GM18519 (cell line): ENCODE results near the gene SELE.
"Not testable (repeated sequence)": the region's sequence is repeated elsewhere in the genome, so short reads cannot be mapped to it uniquely, and the experiment has no call there.

Experiments
- ATAC-seq: cut with Tn5 transposase; IDR thresholded peaks from one replicate; pipeline ENCODE4 v1.9.1; 2021; ENCODE audit warnings: mild to moderate bottlenecking, moderate library complexity; ENCODE audit not compliant: unreplicated experiment, low FRiP score

Gene SELE

DNA sequence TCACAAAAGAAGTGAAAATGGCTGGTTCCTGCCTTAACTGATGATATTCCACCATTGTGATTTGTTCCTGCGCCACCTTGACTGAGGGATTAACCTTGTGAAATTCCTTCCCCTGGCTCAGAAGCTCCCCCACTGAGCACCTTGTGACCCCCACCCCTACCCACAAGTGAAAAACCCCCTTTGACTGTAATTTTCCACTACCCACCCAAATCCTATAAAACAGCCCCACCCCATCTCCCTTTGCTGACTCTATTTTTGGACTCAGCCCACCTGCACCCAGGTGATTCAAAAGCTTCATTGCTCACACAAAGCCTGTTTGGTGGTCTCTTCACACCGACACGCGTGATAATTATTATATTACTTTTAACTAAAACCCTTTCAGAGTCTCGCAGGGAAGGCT is 45.5 kb downstream of the SELE start:
- not testable (repeated sequence) for ATAC-seq

DNA sequence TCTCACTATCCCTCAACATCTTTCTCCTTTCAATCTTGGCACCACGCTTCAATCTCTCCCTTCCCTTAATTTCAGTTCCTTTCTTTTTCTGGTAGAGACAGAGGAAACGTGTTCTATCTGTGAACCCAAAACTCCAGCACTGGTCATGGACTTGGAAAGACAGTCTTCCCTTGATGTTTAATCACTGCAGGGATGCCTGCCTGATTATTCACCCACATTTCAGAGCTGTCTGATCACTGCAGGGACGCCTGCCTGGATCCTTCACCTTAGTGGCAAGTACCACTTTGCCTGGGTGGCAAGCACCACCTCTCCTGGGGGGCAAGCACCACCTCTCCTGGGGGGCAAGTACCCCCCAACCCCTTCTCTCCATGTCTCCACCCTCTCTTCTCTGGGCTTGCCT is 50.2 kb downstream of the SELE start:
- ATAC-seq: no peak

GRCh38 chr1:169683168-169683567 is 50.7 kb downstream of the SELE start:
- ATAC-seq: not testable (repeated sequence)

GRCh38 chr1:169682071-169682470 is 51.8 kb downstream of the SELE start:
- no peak for ATAC-seq

DNA sequence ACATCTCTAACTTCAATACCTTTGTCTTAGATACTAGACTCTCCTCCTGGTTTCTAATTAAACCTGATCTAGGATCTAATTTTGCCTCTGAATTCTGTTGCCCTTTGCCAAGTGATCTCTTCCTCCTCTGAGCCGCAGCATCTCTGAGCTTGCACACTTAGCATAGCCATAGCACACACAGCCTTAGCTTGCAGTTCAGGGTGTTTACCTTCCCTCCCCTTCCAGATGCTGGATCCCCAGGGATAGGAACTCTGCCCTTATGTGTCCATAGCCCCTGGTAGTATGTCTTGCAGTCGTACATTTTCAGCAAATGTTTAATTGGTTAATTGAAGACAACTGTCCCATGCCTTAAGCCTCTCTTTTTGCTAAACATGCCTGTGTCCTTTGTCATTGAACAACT is 52.7 kb downstream of the SELE start:
- no peak for ATAC-seq

DNA sequence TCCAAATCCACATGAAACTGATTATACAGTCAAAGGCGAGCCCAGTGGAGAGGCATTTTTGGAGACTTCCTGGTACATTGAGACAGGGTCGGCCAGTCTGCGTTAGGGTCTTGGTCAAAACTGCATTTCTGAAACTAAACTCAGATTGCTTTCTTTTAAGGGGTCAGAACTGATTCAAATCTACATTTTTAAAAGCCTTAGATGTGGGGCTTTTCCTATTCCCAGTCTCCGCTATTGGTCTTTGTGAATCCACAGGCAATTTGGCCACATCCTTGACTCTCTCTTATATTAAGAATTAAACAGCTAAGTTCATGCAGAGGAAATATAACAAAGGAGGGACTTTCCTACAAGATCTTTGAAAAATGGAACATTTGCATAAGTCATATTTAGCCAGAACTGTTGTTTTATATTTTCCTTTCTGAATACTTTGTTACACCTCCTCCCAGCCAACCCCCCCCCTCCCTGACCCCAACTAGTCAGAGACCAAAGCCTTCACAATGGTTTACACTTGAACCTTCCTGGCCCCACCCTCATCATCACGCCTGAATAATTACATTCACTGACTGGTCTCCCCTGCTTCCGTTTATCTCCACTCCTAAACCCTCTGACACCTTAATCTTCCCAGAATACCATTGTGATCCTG is 53.4 kb downstream of the SELE start:
- peak; percentile 48 for ATAC-seq

DNA sequence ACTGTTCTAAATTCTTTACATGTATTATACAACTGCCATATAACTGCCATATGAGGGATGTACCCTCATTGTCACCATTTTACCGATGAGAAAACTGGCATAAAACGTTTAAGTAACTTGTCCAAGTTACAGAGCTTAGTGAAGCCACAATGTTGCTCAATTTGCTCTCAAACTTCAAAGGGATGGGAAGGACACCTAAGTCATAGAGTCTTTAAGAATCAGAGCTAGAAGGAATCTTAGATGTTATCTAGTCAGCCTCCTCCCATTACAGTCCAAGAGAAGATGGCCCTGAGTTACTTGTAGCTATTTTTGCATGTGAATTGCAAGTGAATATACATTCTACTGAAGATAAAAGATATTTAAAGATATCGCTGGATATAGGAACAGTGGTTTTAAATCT is 54.2 kb downstream of the SELE start:
- ATAC-seq: no peak

- no peak for ATAC-seq
These were observed 57.9 kb downstream of the SELE start for GRCh38 chr1:169676001-169676400.
